ENCODE data around the gene PCBP3. TPM values are rescaled to one million over a fixed set of nuclear protein-coding genes. Genes with fewer than 3 reads are reported as not detected.

Gene PCBP3
- total and polyA plus RNA-seq, 2 of the 8 experiments (the other 6 are each of a cell fraction or from before 2014, with no cell fraction given): 3.5 to 6.3 TPM

DNA sequence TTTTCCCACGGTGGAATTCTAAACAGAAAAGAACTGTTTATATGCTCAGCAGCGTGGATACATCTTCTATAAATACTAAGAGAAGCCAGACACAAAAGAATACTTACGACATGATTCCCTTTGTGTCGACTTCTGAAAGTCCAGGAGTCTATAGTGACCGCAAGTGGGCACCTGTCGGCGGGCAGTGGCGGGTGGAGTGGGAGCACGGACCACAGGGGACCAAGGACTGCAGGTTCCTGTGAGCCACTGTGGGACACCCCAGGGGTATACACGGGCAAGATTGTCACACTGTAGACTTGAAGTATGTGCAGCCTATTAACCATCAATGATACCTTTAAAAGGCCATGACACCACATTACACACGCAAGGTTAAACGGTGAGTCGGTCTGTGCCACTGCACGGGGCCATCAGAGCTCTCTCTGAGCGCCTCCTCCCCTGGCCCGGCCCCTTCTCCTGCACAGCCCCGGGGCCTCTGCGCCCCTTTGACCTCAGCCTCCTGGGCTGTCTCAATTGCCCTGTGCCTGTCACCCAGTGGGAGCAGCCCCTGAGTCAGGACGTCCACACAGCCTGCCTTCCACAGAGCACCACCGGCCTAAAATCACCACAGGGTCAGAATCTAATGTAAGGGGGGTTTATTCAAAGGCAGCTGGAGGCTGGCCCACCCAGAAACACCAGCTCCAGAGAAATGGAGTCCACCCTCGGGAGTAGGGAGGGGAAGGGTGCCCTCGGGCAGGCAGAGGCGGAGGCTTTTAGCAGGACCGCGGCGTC is 248.0 kb downstream of the PCBP3 start:
- Histone ChIP-seq H2BK5ac (ENCODE audit: low read depth, low read length) (no peak overlapping the region), H3K36me3 (ENCODE audit: control insufficient read depth in 2 of 4, insufficient read depth in 4 of 4, low read length in 3 of 4) (no peaks in the 10 kb centered on the region), H3K79me1 (ENCODE audit: low read depth, low read length) (no peaks in the 10 kb centered on the region; the same call in 1 of the 2 replicates), H4K5ac (ENCODE audit: insufficient read length, low read depth, low read length) (no peak overlapping the region), H2BK12ac (ENCODE audit: low read depth, low read length) (no peak overlapping the region), H3K4ac (replicated peaks; ENCODE audit: insufficient read length, low read depth, low read length) (no peak overlapping the region), H3K4me3 (ENCODE audit: extremely low read depth in 1 of 4, insufficient read depth in 2 of 4, low read depth in 3 of 4, low read length in 4 of 4) (no peak overlapping the region), H3K9ac (replicated peaks in 1 of 4; ENCODE audit: extremely low read depth in 1 of 4, low read depth in 3 of 4, low read length in 3 of 4) (no peak overlapping the region), H3K56ac (replicated peaks; ENCODE audit: insufficient read length, low read depth, low read length) (no peak overlapping the region), H2AFZ (ENCODE audit: low read length) (no peak overlapping the region), H3K4me2 (ENCODE audit: insufficient read depth in 1 of 2, low read depth in 2 of 2, low read length in 2 of 2) (no peak overlapping the region), H2BK15ac (ENCODE audit: low read length) (no peak overlapping the region), H4K20me1 (replicated peaks in 1 of 2; ENCODE audit: control insufficient read depth in 1 of 2, insufficient read depth in 2 of 2, low read length in 2 of 2) (peaks cover 2 to 3% of the 10 kb centered on the region in 2 experiments), H4K91ac (replicated peaks; ENCODE audit: insufficient read length, low read length) (no peak overlapping the region), H3K79me2 (ENCODE audit: control insufficient read depth in 1 of 2, insufficient read depth in 2 of 2, low read length in 2 of 2) (no peaks in the 10 kb centered on the region), H3K18ac (ENCODE audit: extremely low read depth, low read length) (no peak overlapping the region; the same call in 1 of the 2 replicates), H2BK120ac (replicated peaks; ENCODE audit: low read depth, low read length) (no peak overlapping the region), H2AK5ac (ENCODE audit: low read depth, low read length) (no peak overlapping the region), H3K27ac (ENCODE audit: low read depth, low read length) (no peak overlapping the region), H3K23ac (ENCODE audit: insufficient read length) (no peak overlapping the region), H3K4me1 (replicated peaks in 1 of 4; ENCODE audit: control insufficient read depth in 3 of 4, insufficient read depth in 4 of 4, low read length in 3 of 4) (no peaks in the 10 kb centered on the region), H3K9me3 (ENCODE audit: insufficient read depth in 2 of 2, low read depth in 1 of 2, low read length in 1 of 2) (no peaks in the 10 kb centered on the region), H3K23me2 (ENCODE audit: low read depth, low read length) (no peaks in the 10 kb centered on the region), H2BK20ac (ENCODE audit: low read length) (no peak overlapping the region), H3K14ac (ENCODE audit: insufficient read length) (no peak overlapping the region), H3K27me3 (replicated peaks in 1 of 4; ENCODE audit: control insufficient read depth in 3 of 4, extremely low read depth in 1 of 4, insufficient read depth in 3 of 4, low read length in 3 of 4) (no peaks in the 10 kb centered on the region), H4K8ac (ENCODE audit: extremely low read depth, insufficient read depth, low read length) (no peak overlapping the region)
- DNase-seq (ENCODE audit: low read depth in 1 of 2, low spot score in 2 of 2): no peak
- 83% methylated on average over 21 of the region's 26 CpGs; no CpG with 5 or more reads in 1 of the 2 experiments for WGBS, 2 experiments (ENCODE audit: extremely low coverage in 1 of 2, insufficient coverage in 1 of 2, insufficient read length in 1 of 2, insufficient replicate concordance in 2 of 2, low coverage in 1 of 2, low lambda C conversion rate in 2 of 2, missing lambda C conversion rate in 1 of 2)
- ChIA-PET CTCF (ENCODE audit: partially characterized antibody) (interaction anchor here (0.7 to 4.7 kb wide), 2 partner anchors 12 to 82 kb away, joined by 3 to 36 read pairs; no protein-coding TSS in a partner anchor), POLR2A (ENCODE audit: partially characterized antibody) (no interaction called here)
- no peak for FAIRE-seq
- TF ChIP-seq CREB1 (IDR thresholded peaks at IDR 0.05) (no peak), E2F6 (IDR thresholded peaks at IDR 0.05) (no peak), ZNF274 (IDR thresholded peaks at IDR 0.05; ENCODE audit: borderline replicate concordance, extremely low read depth, low read length) (no peak), ATF2 (IDR thresholded peaks at IDR 0.05; ENCODE audit: low read length) (no peak), NANOG (IDR thresholded peaks at IDR 0.05; ENCODE audit: insufficient read depth, low read depth, low read length, poor library complexity, severe bottlenecking) (no peak), TEAD4 (IDR thresholded peaks at IDR 0.05; ENCODE audit: low read depth, low read length) (no peak), GABPA (IDR thresholded peaks at IDR 0.05; ENCODE audit: borderline replicate concordance, insufficient read depth, low read length) (no peak), RFX5 (IDR thresholded peaks at IDR 0.05; ENCODE audit: borderline replicate concordance, low read depth, low read length) (no peak), EGR1 (IDR thresholded peaks at IDR 0.05; ENCODE audit: borderline replicate concordance, low read depth, low read length) (no peak), JUN (IDR thresholded peaks at IDR 0.05; ENCODE audit: low read depth, low read length) (no peak)
